HEK293T (cell line): ENCODE results near the gene CTPS1.

ENCODE experiments used
- CTCF ChIA-PET: fragments of 350-600 bp; formaldehyde crosslinking; extraction: SDS; loops from one replicate; lab custom pipeline; 2021; ENCODE audit warnings: antibody characterized with exemption, inconsistent platforms; lab: Yijun Ruan, JAX
- POLR2A ChIA-PET: fragments of 350-600 bp; formaldehyde crosslinking; extraction: SDS; loops from one replicate; lab custom pipeline; 2020; ENCODE audit warnings: antibody characterized with exemption, inconsistent platforms; lab: Yijun Ruan, JAX
- DNase-seq: peaks from one replicate; pipeline ENCODE4 v3.0.0; 2012; ENCODE audit warnings: mixed read lengths; ENCODE audit errors: extremely low spot score
- ARNT ChIP-seq: fragments of 450-650 bp; IDR thresholded peaks from 2 replicates; pipeline ENCODE4 v1.6.1; 2017; ENCODE audit warnings: mild to moderate bottlenecking
- BHLHE40 ChIP-seq: fragments of 450-650 bp; IDR thresholded peaks from 2 replicates; pipeline ENCODE4 v1.6.1; 2016; ENCODE audit warnings: mild to moderate bottlenecking, moderate library complexity, borderline replicate concordance
- CTBP1 ChIP-seq: fragments of 450-650 bp; IDR thresholded peaks from 2 replicates; pipeline ENCODE4 v1.6.1; 2016; ENCODE audit warnings: borderline replicate concordance
- ELF4 ChIP-seq: fragments of 450-650 bp; IDR thresholded peaks from 2 replicates; pipeline ENCODE4 v1.6.1; 2017; ENCODE audit warnings: antibody characterized with exemption
- FOXA1 ChIP-seq: fragments of 450-650 bp; IDR thresholded peaks from 2 replicates; pipeline ENCODE4 v1.6.1; 2016; ENCODE audit warnings: mild to moderate bottlenecking
- FOXK2 ChIP-seq: fragments of 450-650 bp; IDR thresholded peaks from 2 replicates; pipeline ENCODE4 v1.6.1; 2016; ENCODE audit warnings: mild to moderate bottlenecking
- FOXM1 ChIP-seq: fragments of 450-650 bp; IDR thresholded peaks from 2 replicates; pipeline ENCODE4 v1.6.1; 2017; ENCODE audit warnings: mild to moderate bottlenecking, borderline replicate concordance
- HDGF ChIP-seq: fragments of 450-650 bp; IDR thresholded peaks from 2 replicates; pipeline ENCODE4 v1.6.1; 2017; ENCODE audit warnings: antibody characterized with exemption, borderline replicate concordance
- L3MBTL2 ChIP-seq: fragments of 450-650 bp; conservative IDR thresholded peaks from 2 replicates; pipeline ENCODE4 v1.6.1; 2016; ENCODE audit warnings: mild to moderate bottlenecking
- LEF1 ChIP-seq: fragments of 450-650 bp; IDR thresholded peaks from 2 replicates; pipeline ENCODE4 v1.6.1; 2017; ENCODE audit warnings: mild to moderate bottlenecking, borderline replicate concordance
- NFRKB ChIP-seq: fragments of 450-650 bp; IDR thresholded peaks from 2 replicates; pipeline ENCODE4 v1.6.1; 2016; ENCODE audit warnings: mild to moderate bottlenecking, moderate library complexity
- PKNOX1 ChIP-seq: fragments of 450-650 bp; IDR thresholded peaks from 2 replicates; pipeline ENCODE4 v1.6.1; 2016
- SP1 ChIP-seq: fragments of 450-650 bp; IDR thresholded peaks from 2 replicates; pipeline ENCODE4 v1.6.1; 2017
- SUZ12 ChIP-seq: fragments of 450-650 bp; IDR thresholded peaks from 2 replicates; pipeline ENCODE4 v1.6.1; 2016; ENCODE audit warnings: mild to moderate bottlenecking
- TARDBP ChIP-seq: fragments of 450-650 bp; IDR thresholded peaks from 2 replicates; pipeline ENCODE4 v1.6.1; 2016
- ZNF384 ChIP-seq: fragments of 450-650 bp; IDR thresholded peaks from 2 replicates; pipeline ENCODE4 v1.6.1; 2016

Gene CTPS1

GRCh38 chr1:41015281-41015896 is 35.9 kb downstream of the CTPS1 start:
- ChIA-PET POLR2A (no interaction called here), CTCF (no interaction called here)
- TF ChIP-seq FOXA1 (no peak), SUZ12 (no peak), LEF1 (no peak), ZNF384 (no peak), CTBP1 (no peak), L3MBTL2 (no peak), NFRKB (no peak), SP1 (no peak), HDGF (no peak), BHLHE40 (no peak), ARNT (no peak), FOXK2 (no peak)
- DNase-seq = no peak

- TF ChIP-seq NFRKB (no peak), SUZ12 (no peak), ZNF384 (no peak), FOXK2 (no peak), SP1 (no peak), CTBP1 (no peak), HDGF (no peak), TARDBP (no peak), PKNOX1 (no peak)
- no peak for DNase-seq
- POLR2A ChIA-PET = no interaction called here
- CTCF ChIA-PET = no interaction called here
Observed at GRCh38 chr1:41015897-41016470, 36.5 kb downstream of the CTPS1 start.

- POLR2A ChIA-PET = no interaction called here
- TF ChIP-seq FOXK2 = no peak
- no peak for TF ChIP-seq FOXA1
- no peak for TF ChIP-seq BHLHE40
- no peak for TF ChIP-seq CTBP1
- TF ChIP-seq FOXM1 = no peak
- no peak for TF ChIP-seq HDGF
- CTCF ChIA-PET = no interaction called here
- no peak for DNase-seq
Observed at GRCh38 chr1:41017141-41018017, 37.9 kb downstream of the CTPS1 start.

GRCh38 chr1:41018018-41018410 is 38.5 kb downstream of the CTPS1 start:
- ChIA-PET POLR2A (no interaction called here), CTCF (no interaction called here)
- TF ChIP-seq NFRKB = no peak
- no peak for TF ChIP-seq SUZ12
- TF ChIP-seq ZNF384 = no peak
- TF ChIP-seq PKNOX1 = no peak
- no peak for TF ChIP-seq BHLHE40
- TF ChIP-seq ELF4 = no peak
- TF ChIP-seq FOXM1 = no peak
- no peak for TF ChIP-seq FOXK2
- no peak for TF ChIP-seq LEF1
- TF ChIP-seq TARDBP = no peak
- no peak for TF ChIP-seq HDGF
- TF ChIP-seq FOXA1 = no peak
- DNase-seq = no peak

GRCh38 chr1:41019353-41019745 is 39.9 kb downstream of the CTPS1 start:
- CTCF ChIA-PET = no interaction called here
- TF ChIP-seq LEF1 = no peak
- no peak for TF ChIP-seq L3MBTL2
- no peak for TF ChIP-seq CTBP1
- no peak for TF ChIP-seq FOXM1
- no peak for TF ChIP-seq FOXA1
- no peak for TF ChIP-seq SUZ12
- TF ChIP-seq ELF4 = no peak
- no peak for TF ChIP-seq TARDBP
- no peak for TF ChIP-seq BHLHE40
- TF ChIP-seq ARNT = no peak
- no peak for TF ChIP-seq SP1
- no peak for TF ChIP-seq HDGF
- no peak for DNase-seq
- POLR2A ChIA-PET = interaction anchor here (2.8 kb wide), 1 partner anchor 40 kb away, joined by 10 read pairs; the partner anchor contains the start of gene CTPS1

- DNase-seq = no peak
- TF ChIP-seq SP1 (no peak), CTBP1 (no peak), TARDBP (no peak), SUZ12 (no peak), ELF4 (no peak), ZNF384 (no peak), FOXA1 (no peak), PKNOX1 (no peak), NFRKB (no peak), BHLHE40 (no peak), FOXK2 (no peak)
- POLR2A ChIA-PET = interaction anchor here (2.8 kb wide), 1 partner anchor 40 kb away, joined by 10 read pairs; the partner anchor contains the start of gene CTPS1
- CTCF ChIA-PET = no interaction called here
Observed at GRCh38 chr1:41020109-41020576, 40.6 kb downstream of the CTPS1 start.
